Peyer's patch (tissue), 4 donors: ENCODE data around the gene MTUS2.

Experiments
- POLR2A ChIP-seq, 2 donors: fragments of 450-650 bp; IDR thresholded peaks; one replicate each; pipeline ENCODE4 v1.5.1; 2017; ENCODE audit warnings: antibody characterized with exemption in 2 of 2, mild to moderate bottlenecking in 2 of 2, moderate library complexity in 2 of 2
- TF ChIP-seq, protein P1 (sequence below), 6 experiments: fragments of 450-650 bp in 4 of 6; fragments of 200-600 bp in 2 of 6; sonication (generic) in 1 of 6; IDR thresholded peaks; one replicate each; pipeline ENCODE4 v1.5.1; 2017 to 2019; ENCODE audit warnings: antibody characterized with exemption in 6 of 6, mild to moderate bottlenecking in 3 of 6, moderate library complexity in 1 of 6

- TF ChIP-seq, protein P1, sequence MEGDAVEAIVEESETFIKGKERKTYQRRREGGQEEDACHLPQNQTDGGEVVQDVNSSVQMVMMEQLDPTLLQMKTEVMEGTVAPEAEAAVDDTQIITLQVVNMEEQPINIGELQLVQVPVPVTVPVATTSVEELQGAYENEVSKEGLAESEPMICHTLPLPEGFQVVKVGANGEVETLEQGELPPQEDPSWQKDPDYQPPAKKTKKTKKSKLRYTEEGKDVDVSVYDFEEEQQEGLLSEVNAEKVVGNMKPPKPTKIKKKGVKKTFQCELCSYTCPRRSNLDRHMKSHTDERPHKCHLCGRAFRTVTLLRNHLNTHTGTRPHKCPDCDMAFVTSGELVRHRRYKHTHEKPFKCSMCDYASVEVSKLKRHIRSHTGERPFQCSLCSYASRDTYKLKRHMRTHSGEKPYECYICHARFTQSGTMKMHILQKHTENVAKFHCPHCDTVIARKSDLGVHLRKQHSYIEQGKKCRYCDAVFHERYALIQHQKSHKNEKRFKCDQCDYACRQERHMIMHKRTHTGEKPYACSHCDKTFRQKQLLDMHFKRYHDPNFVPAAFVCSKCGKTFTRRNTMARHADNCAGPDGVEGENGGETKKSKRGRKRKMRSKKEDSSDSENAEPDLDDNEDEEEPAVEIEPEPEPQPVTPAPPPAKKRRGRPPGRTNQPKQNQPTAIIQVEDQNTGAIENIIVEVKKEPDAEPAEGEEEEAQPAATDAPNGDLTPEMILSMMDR (IDR thresholded peaks at IDR 0.05), result no peak
- TF ChIP-seq POLR2A (IDR thresholded peaks at IDR 0.05), result no peak
These were observed 97.9 kb downstream of the MTUS2 start for GRCh38 chr13:28918030-28918429.
